HCT116 (cell line): Measurements from ENCODE around the gene AARS1. TPM values are rescaled to one million over a fixed set of nuclear protein-coding genes. Genes with fewer than 3 reads are reported as not detected.

ENCODE experiments used
- ATAC-seq: fragments of 200-7000 bp; cut with Tn5 transposase; 2 replicates; pipeline ENCODE4 v1.9.1; 2020; ENCODE audit warnings: mild to moderate bottlenecking, moderate library complexity
- BruUV-seq: library from RNA; stranded (reverse); fragments of 400-500 nt; replicated peaks from 2 replicates; lab custom pipeline; 2021; lab: Mats Ljungman, UMichigan
- CTCF ChIA-PET: fragments of 300-600 bp; sonication (Branson Sonifier 250); formaldehyde crosslinking; loops from one replicate; lab custom pipeline; 2021; ENCODE audit warnings: antibody characterized with exemption; lab: Charles Lee
- POLR2A ChIA-PET: fragments of 300-600, 350-600 bp; sonication (Branson Sonifier 250); formaldehyde crosslinking; loops from one replicate; lab custom pipeline; 2021; ENCODE audit warnings: antibody characterized with exemption; lab: Charles Lee
- RAD21 ChIA-PET, 2 experiments: fragments of 300-600 bp; sonication (Branson Sonifier 250); formaldehyde crosslinking; loops; one replicate each; lab custom pipeline; 2023; ENCODE audit warnings: low total read pairs in 2 of 2; ENCODE audit not compliant: uncharacterized antibody in 2 of 2, unreplicated experiment in 2 of 2, low non-redundant PET in 1 of 2; lab: Charles Lee
- DNase-seq: peaks from one replicate; pipeline ENCODE4 v3.0.0-alpha.2; 2010; ENCODE audit warnings: low read depth, low spot score
- H2AFZ ChIP-seq: fragments of 200-600 bp; shearing (Covaris generic), sonication (generic); 2 replicates; pipeline ENCODE4 v1.6.1; 2017; ENCODE audit warnings: low read depth, mixed run types, mixed read lengths, antibody characterized with exemption, low read length; ENCODE audit not compliant: poor library complexity, severe bottlenecking
- H3K27ac ChIP-seq: 2 replicates; pipeline ENCODE4 v1.5.1; 2012; ENCODE audit warnings: low read depth, low read length
- H3K27me3 ChIP-seq: fragments of 200-600 bp; sonication (generic); 2 replicates; pipeline ENCODE4 v1.6.1; 2016; ENCODE audit warnings: mixed run types, low read length, mixed read lengths; ENCODE audit not compliant: insufficient read depth
- H3K36me3 ChIP-seq, 2 experiments: fragments of 200-500 bp in 1 of 2; fragments of 200-600 bp in 1 of 2; sonication (Bioruptor generic) in 1 of 2; sonication (generic) in 1 of 2; 2 replicates each; pipeline versions ENCODE4 v1.5.1 to v1.6.1; 2014 to 2016; ENCODE audit warnings: low read length in 2 of 2, inconsistent platforms in 1 of 2, mixed read lengths in 1 of 2, mixed run types in 1 of 2; ENCODE audit not compliant: insufficient read depth in 2 of 2, control insufficient read depth in 1 of 2
- H3K4me1 ChIP-seq, 2 experiments: fragments of 200-600 bp in 1 of 2; sonication (generic) in 1 of 2; 2 replicates each; pipeline versions ENCODE4 v1.5.1 to v1.6.1; 2012 to 2017; ENCODE audit warnings: low read length in 2 of 2, inconsistent platforms in 1 of 2, mild to moderate bottlenecking in 1 of 2, mixed read lengths in 1 of 2, mixed run types in 1 of 2, moderate library complexity in 1 of 2; ENCODE audit not compliant: insufficient read depth in 2 of 2, control insufficient read depth in 1 of 2
- H3K4me2 ChIP-seq: fragments of 200-600 bp; sonication (generic); 2 replicates; pipeline ENCODE4 v1.6.1; 2017; ENCODE audit warnings: mixed run types, low read length, mixed read lengths
- H3K4me3 ChIP-seq, 2 experiments: fragments of 200-600 bp in 1 of 2; sonication (generic) in 1 of 2; replicated peaks in 1 of 2; 2 replicates each; pipeline ENCODE4 v1.5.1; 2011 to 2016; ENCODE audit warnings: low read length in 2 of 2, control low read depth in 1 of 2, low read depth in 1 of 2, mild to moderate bottlenecking in 1 of 2, mixed read lengths in 1 of 2, mixed run types in 1 of 2
- H3K79me2 ChIP-seq: fragments of 200-600 bp; sonication (generic); 2 replicates; pipeline ENCODE4 v1.6.1; 2017; ENCODE audit warnings: mild to moderate bottlenecking, mixed run types, low read length, moderate library complexity, mixed read lengths; ENCODE audit not compliant: insufficient read depth
- H3K9ac ChIP-seq: fragments of 200-600 bp; sonication (generic); 2 replicates; pipeline ENCODE4 v1.6.1; 2016; ENCODE audit warnings: low read length, mixed read lengths
- H3K9me2 ChIP-seq: fragments of 200-600 bp; sonication (generic), shearing (Covaris generic); 2 replicates; pipeline ENCODE4 v1.6.1; 2017; ENCODE audit warnings: mixed run types, mild to moderate bottlenecking, moderate library complexity; ENCODE audit not compliant: insufficient read depth
- H3K9me3 ChIP-seq, 2 experiments: fragments of 200-500 bp in 1 of 2; fragments of 200-600 bp in 1 of 2; sonication (Bioruptor generic) in 1 of 2; sonication (generic) in 1 of 2; 2 replicates each; pipeline ENCODE4 v1.6.1; 2014 to 2017; ENCODE audit warnings: low read length in 2 of 2, mixed read lengths in 2 of 2, inconsistent platforms in 1 of 2, low read depth in 1 of 2, mild to moderate bottlenecking in 1 of 2, mixed run types in 1 of 2, moderate library complexity in 1 of 2; ENCODE audit not compliant: control insufficient read depth in 1 of 2, insufficient read depth in 1 of 2
- H4K20me1 ChIP-seq: fragments of 200-600 bp; sonication (generic), shearing (Covaris generic); 2 replicates; pipeline ENCODE4 v1.6.1; 2017; ENCODE audit warnings: mixed run types, mild to moderate bottlenecking, moderate library complexity; ENCODE audit not compliant: insufficient read depth
- CBX3 ChIP-seq: IDR thresholded peaks from 2 replicates; pipeline ENCODE4 v1.6.1; 2012; ENCODE audit warnings: low read depth
- EGR1 ChIP-seq: IDR thresholded peaks from 2 replicates; pipeline ENCODE4 v1.6.1; 2012; ENCODE audit warnings: low read depth
- ELF1 ChIP-seq: IDR thresholded peaks from 2 replicates; pipeline ENCODE4 v1.6.1; 2012; ENCODE audit warnings: low read depth, borderline replicate concordance
- EZH2 ChIP-seq: fragments of 200-600 bp; sonication (generic); IDR thresholded peaks from 2 replicates; pipeline ENCODE4 v1.6.1; 2017; ENCODE audit warnings: antibody characterized with exemption, mixed run types
- EZH2phosphoT487 ChIP-seq: fragments of 200-600 bp; IDR thresholded peaks from 2 replicates; pipeline ENCODE4 v1.6.1; 2018; ENCODE audit warnings: antibody characterized with exemption, borderline replicate concordance
- FOSL1 ChIP-seq: IDR thresholded peaks from 2 replicates; pipeline ENCODE4 v1.6.1; 2012; ENCODE audit warnings: low read depth
- RAD21 ChIP-seq: IDR thresholded peaks from 2 replicates; pipeline ENCODE4 v1.6.1; 2012; ENCODE audit warnings: low read depth, mild to moderate bottlenecking
- SIN3A ChIP-seq: IDR thresholded peaks from 2 replicates; pipeline ENCODE4 v1.6.1; 2012; ENCODE audit warnings: low read depth
- SRF ChIP-seq: IDR thresholded peaks from 2 replicates; pipeline ENCODE4 v1.6.1; 2012; ENCODE audit warnings: low read depth
- TCF7L2 ChIP-seq: IDR thresholded peaks from 2 replicates; pipeline ENCODE4 v1.7.0; 2011; ENCODE audit warnings: borderline replicate concordance, inconsistent platforms; ENCODE audit not compliant: insufficient read depth, insufficient read length; ENCODE audit errors: extremely low read depth
- YY1 ChIP-seq: IDR thresholded peaks from 2 replicates; pipeline ENCODE4 v1.6.1; 2011; ENCODE audit warnings: low read length, low read depth, moderate library complexity, mild to moderate bottlenecking; ENCODE audit not compliant: insufficient replicate concordance; ENCODE audit errors: extremely low read depth
- ZFX ChIP-seq: fragments of 450-650 bp; IDR thresholded peaks from 2 replicates; pipeline ENCODE4 v1.6.1; 2017
- ZNF274 ChIP-seq: fragments of 200-500 bp; sonication (Bioruptor generic); IDR thresholded peaks from 2 replicates; pipeline ENCODE4 v1.6.1; 2014; ENCODE audit warnings: mild to moderate bottlenecking, low read depth, low read length, inconsistent platforms
- intact Hi-C: fragments of 100-400 bp; cut with micrococcal nuclease; formaldehyde crosslinking; loops from 2 replicates; pipeline ENCODE4 v1.10.0; 2022
- total RNA-seq: library from RNA; stranded (reverse); gene quantifications from one replicate; pipeline ENCODE4 v1.2.1, GENCODE V29; 2021; ENCODE audit not compliant: unreplicated experiment
- TF ChIP-seq, protein P1 (sequence below): IDR thresholded peaks from 2 replicates; pipeline ENCODE4 v1.6.1; 2012
- TF ChIP-seq, protein P2 (sequence below): IDR thresholded peaks from 2 replicates; pipeline ENCODE4 v1.6.1; 2011; ENCODE audit warnings: mild to moderate bottlenecking, low read length, moderate library complexity; ENCODE audit not compliant: insufficient replicate concordance; ENCODE audit errors: extremely low read depth
- TF ChIP-seq, protein P3 (sequence below): IDR thresholded peaks from 2 replicates; pipeline ENCODE4 v1.6.1; 2012; ENCODE audit warnings: low read depth
- TF ChIP-seq, protein P4 (sequence below), 3 experiments: fragments of 200-600 bp in 1 of 3; sonication (generic) in 1 of 3; IDR thresholded peaks in 2 of 3; conservative IDR thresholded peaks in 1 of 3; 2 replicates each; pipeline ENCODE4 v1.5.1; 2012 to 2017; ENCODE audit warnings: low read depth in 2 of 3, low read length in 2 of 3, antibody characterized with exemption in 1 of 3, borderline replicate concordance in 1 of 3, control low read depth in 1 of 3, mild to moderate bottlenecking in 1 of 3, mixed read lengths in 1 of 3, mixed run types in 1 of 3, moderate library complexity in 1 of 3; ENCODE audit not compliant: insufficient read depth in 1 of 3

AARS1 gene
- total RNA-seq, 1 experiment from 2014 or later, result 215 TPM

DNA sequence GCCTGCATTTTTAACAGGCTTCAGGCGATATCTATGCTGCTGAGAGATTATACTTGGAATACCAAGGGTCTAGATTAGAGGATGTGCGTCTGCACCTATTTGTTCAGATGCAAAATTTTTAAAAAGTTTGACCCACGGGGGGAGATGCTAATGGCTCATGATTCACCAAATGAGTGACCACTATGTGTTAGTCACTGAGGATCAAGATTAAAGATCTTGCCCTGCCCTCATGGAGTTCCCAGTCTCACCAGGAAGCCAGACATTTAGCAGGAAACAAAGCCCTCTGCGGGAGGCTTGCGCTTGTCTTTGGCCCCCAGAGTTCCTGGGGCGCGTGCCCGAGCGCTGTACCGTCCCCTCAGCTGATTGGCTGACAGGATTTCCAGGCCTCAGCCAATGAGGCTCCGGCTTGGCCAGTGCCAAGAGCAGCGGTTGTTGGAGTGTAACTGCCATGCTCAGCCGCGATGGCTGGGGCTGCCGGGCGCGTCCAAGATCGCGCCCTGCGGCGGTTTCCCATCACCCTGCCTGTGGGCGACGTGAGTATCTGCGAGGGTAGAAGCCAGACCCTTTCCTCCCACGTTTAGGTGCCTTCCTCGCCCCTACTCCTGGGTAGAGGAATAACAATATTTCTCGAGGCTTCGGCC, 5.2 kb upstream of the AARS1 start:
- BruUV-seq, result no TSS peak
- H4K20me1 ChIP-seq, result no peaks in the 10 kb centered on the region
- ChIA-PET POLR2A (no interaction called here), RAD21 (no interaction called here), CTCF (no interaction called here)
- DNase-seq (no peak), ATAC-seq (no peak)
- peaks cover 11 to 15% of the 10 kb centered on the region in 2 experiments for H3K4me1 ChIP-seq
- H3K27me3 ChIP-seq, result no peaks in the 10 kb centered on the region
- no peaks in the 10 kb centered on the region for H3K9me3 ChIP-seq
- no peaks in the 10 kb centered on the region for H3K9me2 ChIP-seq
- TF ChIP-seq ZFX (no peak), CBX3 (no peak), ELF1 (no peak), EZH2phosphoT487 (no peak), YY1 (no peak), EGR1 (no peak), TCF7L2 (no peak), SIN3A (no peak), SRF (no peak), FOSL1 (no peak), EZH2 (no peak), ZNF274 (no peak), RAD21 (no peak)
- TF ChIP-seq, protein P1, sequence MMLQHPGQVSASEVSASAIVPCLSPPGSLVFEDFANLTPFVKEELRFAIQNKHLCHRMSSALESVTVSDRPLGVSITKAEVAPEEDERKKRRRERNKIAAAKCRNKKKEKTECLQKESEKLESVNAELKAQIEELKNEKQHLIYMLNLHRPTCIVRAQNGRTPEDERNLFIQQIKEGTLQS, result no peak
- TF ChIP-seq, protein P2, sequence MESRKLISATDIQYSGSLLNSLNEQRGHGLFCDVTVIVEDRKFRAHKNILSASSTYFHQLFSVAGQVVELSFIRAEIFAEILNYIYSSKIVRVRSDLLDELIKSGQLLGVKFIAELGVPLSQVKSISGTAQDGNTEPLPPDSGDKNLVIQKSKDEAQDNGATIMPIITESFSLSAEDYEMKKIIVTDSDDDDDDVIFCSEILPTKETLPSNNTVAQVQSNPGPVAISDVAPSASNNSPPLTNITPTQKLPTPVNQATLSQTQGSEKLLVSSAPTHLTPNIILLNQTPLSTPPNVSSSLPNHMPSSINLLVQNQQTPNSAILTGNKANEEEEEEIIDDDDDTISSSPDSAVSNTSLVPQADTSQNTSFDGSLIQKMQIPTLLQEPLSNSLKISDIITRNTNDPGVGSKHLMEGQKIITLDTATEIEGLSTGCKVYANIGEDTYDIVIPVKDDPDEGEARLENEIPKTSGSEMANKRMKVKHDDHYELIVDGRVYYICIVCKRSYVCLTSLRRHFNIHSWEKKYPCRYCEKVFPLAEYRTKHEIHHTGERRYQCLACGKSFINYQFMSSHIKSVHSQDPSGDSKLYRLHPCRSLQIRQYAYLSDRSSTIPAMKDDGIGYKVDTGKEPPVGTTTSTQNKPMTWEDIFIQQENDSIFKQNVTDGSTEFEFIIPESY, result no peak
- TF ChIP-seq, protein P3, sequence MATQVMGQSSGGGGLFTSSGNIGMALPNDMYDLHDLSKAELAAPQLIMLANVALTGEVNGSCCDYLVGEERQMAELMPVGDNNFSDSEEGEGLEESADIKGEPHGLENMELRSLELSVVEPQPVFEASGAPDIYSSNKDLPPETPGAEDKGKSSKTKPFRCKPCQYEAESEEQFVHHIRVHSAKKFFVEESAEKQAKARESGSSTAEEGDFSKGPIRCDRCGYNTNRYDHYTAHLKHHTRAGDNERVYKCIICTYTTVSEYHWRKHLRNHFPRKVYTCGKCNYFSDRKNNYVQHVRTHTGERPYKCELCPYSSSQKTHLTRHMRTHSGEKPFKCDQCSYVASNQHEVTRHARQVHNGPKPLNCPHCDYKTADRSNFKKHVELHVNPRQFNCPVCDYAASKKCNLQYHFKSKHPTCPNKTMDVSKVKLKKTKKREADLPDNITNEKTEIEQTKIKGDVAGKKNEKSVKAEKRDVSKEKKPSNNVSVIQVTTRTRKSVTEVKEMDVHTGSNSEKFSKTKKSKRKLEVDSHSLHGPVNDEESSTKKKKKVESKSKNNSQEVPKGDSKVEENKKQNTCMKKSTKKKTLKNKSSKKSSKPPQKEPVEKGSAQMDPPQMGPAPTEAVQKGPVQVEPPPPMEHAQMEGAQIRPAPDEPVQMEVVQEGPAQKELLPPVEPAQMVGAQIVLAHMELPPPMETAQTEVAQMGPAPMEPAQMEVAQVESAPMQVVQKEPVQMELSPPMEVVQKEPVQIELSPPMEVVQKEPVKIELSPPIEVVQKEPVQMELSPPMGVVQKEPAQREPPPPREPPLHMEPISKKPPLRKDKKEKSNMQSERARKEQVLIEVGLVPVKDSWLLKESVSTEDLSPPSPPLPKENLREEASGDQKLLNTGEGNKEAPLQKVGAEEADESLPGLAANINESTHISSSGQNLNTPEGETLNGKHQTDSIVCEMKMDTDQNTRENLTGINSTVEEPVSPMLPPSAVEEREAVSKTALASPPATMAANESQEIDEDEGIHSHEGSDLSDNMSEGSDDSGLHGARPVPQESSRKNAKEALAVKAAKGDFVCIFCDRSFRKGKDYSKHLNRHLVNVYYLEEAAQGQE, result no peak
- TF ChIP-seq, protein P4, sequence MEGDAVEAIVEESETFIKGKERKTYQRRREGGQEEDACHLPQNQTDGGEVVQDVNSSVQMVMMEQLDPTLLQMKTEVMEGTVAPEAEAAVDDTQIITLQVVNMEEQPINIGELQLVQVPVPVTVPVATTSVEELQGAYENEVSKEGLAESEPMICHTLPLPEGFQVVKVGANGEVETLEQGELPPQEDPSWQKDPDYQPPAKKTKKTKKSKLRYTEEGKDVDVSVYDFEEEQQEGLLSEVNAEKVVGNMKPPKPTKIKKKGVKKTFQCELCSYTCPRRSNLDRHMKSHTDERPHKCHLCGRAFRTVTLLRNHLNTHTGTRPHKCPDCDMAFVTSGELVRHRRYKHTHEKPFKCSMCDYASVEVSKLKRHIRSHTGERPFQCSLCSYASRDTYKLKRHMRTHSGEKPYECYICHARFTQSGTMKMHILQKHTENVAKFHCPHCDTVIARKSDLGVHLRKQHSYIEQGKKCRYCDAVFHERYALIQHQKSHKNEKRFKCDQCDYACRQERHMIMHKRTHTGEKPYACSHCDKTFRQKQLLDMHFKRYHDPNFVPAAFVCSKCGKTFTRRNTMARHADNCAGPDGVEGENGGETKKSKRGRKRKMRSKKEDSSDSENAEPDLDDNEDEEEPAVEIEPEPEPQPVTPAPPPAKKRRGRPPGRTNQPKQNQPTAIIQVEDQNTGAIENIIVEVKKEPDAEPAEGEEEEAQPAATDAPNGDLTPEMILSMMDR (IDR thresholded peaks at IDR 0.05 in 2 of 3, conservative IDR thresholded peaks at IDR 0.05 in 1 of 3; ENCODE audit: borderline replicate concordance in 1 of 3, insufficient read depth in 1 of 3, low read depth in 2 of 3, low read length in 2 of 3), result no peak
- H3K36me3 ChIP-seq, result no peaks in the 10 kb centered on the region
- H3K79me2 ChIP-seq, result peaks cover 4% of the 10 kb centered on the region; the same call in 1 of the 2 replicates
- H2AFZ ChIP-seq, result no peak overlapping the region
- H3K4me2 ChIP-seq, result no peak overlapping the region
- no peak overlapping the region for H3K9ac ChIP-seq
- H3K4me3 ChIP-seq, result no peak overlapping the region
- no peak overlapping the region for H3K27ac ChIP-seq
- intact Hi-C loops, result no loop called here
